SU-DHL-6 (cell line): ENCODE data around the gene DACT1.

Experiments
- H2AFZ ChIP-seq: fragments of 200-600 bp; sonication (generic); 2 replicates; pipeline ENCODE4 v1.6.1; 2014; ENCODE audit warnings: low read depth, mild to moderate bottlenecking, moderate library complexity, mixed read lengths, antibody characterized with exemption, low read length; ENCODE audit not compliant: severe bottlenecking
- H3F3A ChIP-seq: fragments of 200-600 bp; shearing (Covaris generic); 2 replicates; pipeline ENCODE4 v1.6.0; 2016; ENCODE audit warnings: antibody characterized with exemption, mild to moderate bottlenecking; ENCODE audit not compliant: insufficient read depth
- H3K27ac ChIP-seq: fragments of 200-600 bp; sonication (generic); 2 replicates; pipeline ENCODE4 v1.5.1; 2016; ENCODE audit warnings: low read depth, mild to moderate bottlenecking, low read length, moderate library complexity, mixed read lengths
- H3K27me3 ChIP-seq: fragments of 200-600 bp; sonication (generic), shearing (Covaris generic); 2 replicates; pipeline ENCODE4 v1.6.0; 2014; ENCODE audit warnings: mild to moderate bottlenecking, low read length
- H3K36me3 ChIP-seq: fragments of 200-600 bp; sonication (generic); 2 replicates; pipeline ENCODE4 v1.6.1; 2014; ENCODE audit warnings: mild to moderate bottlenecking, low read length, mixed read lengths
- H3K4me2 ChIP-seq: fragments of 300-600, 200-600 bp; shearing (Covaris generic), sonication (generic); 2 replicates; pipeline ENCODE4 v1.6.0; 2014; ENCODE audit warnings: low read length, low read depth, mild to moderate bottlenecking; ENCODE audit not compliant: poor library complexity, severe bottlenecking
- H3K4me3 ChIP-seq: fragments of 200-600 bp; sonication (generic); 2 replicates; pipeline ENCODE4 v1.5.1; 2014; ENCODE audit warnings: antibody characterized with exemption, low read length, mild to moderate bottlenecking, mixed read lengths; ENCODE audit not compliant: insufficient read depth, poor library complexity, severe bottlenecking
- H3K79me2 ChIP-seq: fragments of 200-600 bp; sonication (generic); 2 replicates; pipeline ENCODE4 v1.6.1; 2014; ENCODE audit warnings: mild to moderate bottlenecking, low read length, moderate library complexity; ENCODE audit not compliant: insufficient read depth
- H3K9ac ChIP-seq: fragments of 200-600 bp; sonication (generic); 2 replicates; pipeline ENCODE4 v1.7.0; 2014; ENCODE audit warnings: mild to moderate bottlenecking, low read length
- H3K9me2 ChIP-seq: fragments of 200-600 bp; sonication (generic); replicated peaks from 2 replicates; pipeline ENCODE4 v1.6.1; 2014; ENCODE audit warnings: low read length; ENCODE audit not compliant: insufficient read depth
- H3K9me3 ChIP-seq: fragments of 200-600 bp; sonication (generic); 2 replicates; pipeline ENCODE4 v1.6.1; 2014; ENCODE audit warnings: low read length, mixed read lengths; ENCODE audit not compliant: insufficient read depth
- H4K20me1 ChIP-seq: fragments of 200-600 bp; sonication (generic); 2 replicates; pipeline ENCODE4 v1.6.1; 2014; ENCODE audit warnings: low read depth, mild to moderate bottlenecking, antibody characterized with exemption, low read length, moderate library complexity, mixed read lengths
- EZH2phosphoT487 ChIP-seq: fragments of 200-600 bp; sonication (generic), shearing (Covaris generic); conservative IDR thresholded peaks from 2 replicates; pipeline ENCODE4 v1.6.1; 2018; ENCODE audit warnings: mild to moderate bottlenecking, antibody characterized with exemption, low read length, moderate library complexity, mixed read lengths
- TF ChIP-seq, protein P1 (sequence below): fragments of 200-600 bp; sonication (generic); IDR thresholded peaks from one replicate; pipeline ENCODE4 v1.5.1; 2017; ENCODE audit warnings: antibody characterized with exemption, mild to moderate bottlenecking, low read length, moderate library complexity; ENCODE audit not compliant: insufficient read depth, poor library complexity, severe bottlenecking

DACT1 gene

GRCh38 chr14:58626431-58626831, 11.3 kb upstream of the DACT1 start:
- Histone ChIP-seq H3K4me3 (no peak overlapping the region), H3K9ac (no peak overlapping the region)

GRCh38 chr14:58628406-58628805, 9.4 kb upstream of the DACT1 start:
- Histone ChIP-seq H3K4me2 (no peak overlapping the region), H2AFZ (no peak overlapping the region), H3K27ac (no peak overlapping the region), H3K9me2 (no peaks in the 10 kb centered on the region), H3K27me3 (no peaks in the 10 kb centered on the region), H3K79me2 (no peaks in the 10 kb centered on the region), H4K20me1 (no peaks in the 10 kb centered on the region), H3K9ac (no peak overlapping the region), H3K9me3 (no peaks in the 10 kb centered on the region), H3K4me3 (no peak overlapping the region), H3K36me3 (no peaks in the 10 kb centered on the region), H3F3A (no peaks in the 10 kb centered on the region)
- no peak for TF ChIP-seq EZH2phosphoT487
- TF ChIP-seq, protein P1, sequence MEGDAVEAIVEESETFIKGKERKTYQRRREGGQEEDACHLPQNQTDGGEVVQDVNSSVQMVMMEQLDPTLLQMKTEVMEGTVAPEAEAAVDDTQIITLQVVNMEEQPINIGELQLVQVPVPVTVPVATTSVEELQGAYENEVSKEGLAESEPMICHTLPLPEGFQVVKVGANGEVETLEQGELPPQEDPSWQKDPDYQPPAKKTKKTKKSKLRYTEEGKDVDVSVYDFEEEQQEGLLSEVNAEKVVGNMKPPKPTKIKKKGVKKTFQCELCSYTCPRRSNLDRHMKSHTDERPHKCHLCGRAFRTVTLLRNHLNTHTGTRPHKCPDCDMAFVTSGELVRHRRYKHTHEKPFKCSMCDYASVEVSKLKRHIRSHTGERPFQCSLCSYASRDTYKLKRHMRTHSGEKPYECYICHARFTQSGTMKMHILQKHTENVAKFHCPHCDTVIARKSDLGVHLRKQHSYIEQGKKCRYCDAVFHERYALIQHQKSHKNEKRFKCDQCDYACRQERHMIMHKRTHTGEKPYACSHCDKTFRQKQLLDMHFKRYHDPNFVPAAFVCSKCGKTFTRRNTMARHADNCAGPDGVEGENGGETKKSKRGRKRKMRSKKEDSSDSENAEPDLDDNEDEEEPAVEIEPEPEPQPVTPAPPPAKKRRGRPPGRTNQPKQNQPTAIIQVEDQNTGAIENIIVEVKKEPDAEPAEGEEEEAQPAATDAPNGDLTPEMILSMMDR: no peak

More at GRCh38 chr14:58626431-58626831, 11.3 kb upstream of the DACT1 start:
- TF ChIP-seq, protein P1: no peak
- no peak for TF ChIP-seq EZH2phosphoT487
- H3F3A ChIP-seq: no peaks in the 10 kb centered on the region
- H3K9me3 ChIP-seq: no peaks in the 10 kb centered on the region
- no peaks in the 10 kb centered on the region for H3K9me2 ChIP-seq
- no peak overlapping the region for H2AFZ ChIP-seq
- no peaks in the 10 kb centered on the region for H3K27me3 ChIP-seq
- H3K27ac ChIP-seq: no peak overlapping the region
- no peaks in the 10 kb centered on the region for H3K36me3 ChIP-seq
- no peaks in the 10 kb centered on the region for H4K20me1 ChIP-seq
- no peak overlapping the region for H3K4me2 ChIP-seq
- no peaks in the 10 kb centered on the region for H3K79me2 ChIP-seq

DNA sequence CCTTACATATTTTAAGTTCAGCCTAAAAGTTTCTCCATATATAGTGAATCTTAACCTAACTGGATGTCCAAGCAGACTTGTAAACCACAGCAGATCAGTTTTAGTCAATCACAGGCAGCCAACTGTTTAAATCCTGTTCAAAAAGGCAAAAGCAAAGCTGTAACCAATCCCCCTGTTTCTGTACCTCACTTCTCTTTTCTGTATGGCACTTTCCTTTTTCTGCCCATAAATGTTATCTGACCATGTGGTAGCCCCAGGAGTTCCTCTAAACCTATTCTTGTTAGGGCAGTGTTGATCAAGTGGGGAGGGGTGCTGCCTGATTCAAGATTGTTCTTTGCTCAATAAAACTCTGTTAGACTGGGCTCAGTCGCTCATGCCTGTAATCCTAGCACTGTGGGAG, 8.5 kb upstream of the DACT1 start:
- H4K20me1 ChIP-seq: no peaks in the 10 kb centered on the region
- H3K36me3 ChIP-seq: no peaks in the 10 kb centered on the region
- no peak overlapping the region for H3K4me3 ChIP-seq
- H3K9me3 ChIP-seq: no peaks in the 10 kb centered on the region
- no peaks in the 10 kb centered on the region for H3K9me2 ChIP-seq
- H3K4me2 ChIP-seq: no peak overlapping the region
- H2AFZ ChIP-seq: no peak overlapping the region
- no peak overlapping the region for H3K9ac ChIP-seq
- no peaks in the 10 kb centered on the region for H3K79me2 ChIP-seq
- no peak overlapping the region for H3K27ac ChIP-seq
- H3F3A ChIP-seq: no peaks in the 10 kb centered on the region
- no peaks in the 10 kb centered on the region for H3K27me3 ChIP-seq
- TF ChIP-seq, protein P1: no peak

- H3F3A ChIP-seq: no peaks in the 10 kb centered on the region
- H3K27ac ChIP-seq: no peak overlapping the region
- no peak for TF ChIP-seq EZH2phosphoT487
- TF ChIP-seq, protein P1: no peak
- H3K9ac ChIP-seq: no peak overlapping the region
- no peaks in the 10 kb centered on the region for H3K36me3 ChIP-seq
- no peaks in the 10 kb centered on the region for H4K20me1 ChIP-seq
- no peak overlapping the region for H3K4me2 ChIP-seq
- no peaks in the 10 kb centered on the region for H3K79me2 ChIP-seq
- H3K9me2 ChIP-seq: no peaks in the 10 kb centered on the region
- H3K4me3 ChIP-seq: no peak overlapping the region
- no peaks in the 10 kb centered on the region for H3K9me3 ChIP-seq
- H2AFZ ChIP-seq: no peak overlapping the region
- no peaks in the 10 kb centered on the region for H3K27me3 ChIP-seq
These were observed 6.0 kb upstream of the DACT1 start for GRCh38 chr14:58631732-58632131.
